Measurements from ENCODE around the gene SHCBP1L. TPM values are rescaled to one million over a fixed set of nuclear protein-coding genes. Genes with fewer than 3 reads are reported as not detected.

SHCBP1L gene
- polyA plus RNA-seq, 1 experiment = not detected

DNA sequence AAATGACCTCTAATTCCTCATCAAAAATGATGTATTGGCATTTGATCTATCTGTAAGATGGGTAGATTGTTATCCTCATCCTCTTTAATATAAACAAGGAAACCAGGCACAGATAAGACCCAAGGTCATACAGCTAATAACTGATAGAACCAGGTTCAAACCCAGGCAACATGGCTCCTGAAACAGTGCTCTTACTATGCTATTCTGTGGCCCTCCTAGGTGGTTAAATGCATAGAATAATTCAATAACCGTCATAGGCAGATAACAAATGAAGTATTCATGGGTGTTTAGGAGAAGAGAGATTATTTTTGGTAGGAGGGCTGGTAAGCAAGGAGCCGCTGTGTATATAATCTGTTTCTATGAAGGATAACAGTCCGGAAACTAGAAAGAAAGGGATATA lies 67.4 kb downstream of the SHCBP1L start:
- no peaks in the 10 kb centered on the region for H3K9me3 ChIP-seq (ENCODE audit: control insufficient read depth, insufficient read depth, low read length)
- CTCF ChIA-PET = no interaction called here
- H3K27ac ChIP-seq (ENCODE audit: low read depth, low read length) = no peak overlapping the region

DNA sequence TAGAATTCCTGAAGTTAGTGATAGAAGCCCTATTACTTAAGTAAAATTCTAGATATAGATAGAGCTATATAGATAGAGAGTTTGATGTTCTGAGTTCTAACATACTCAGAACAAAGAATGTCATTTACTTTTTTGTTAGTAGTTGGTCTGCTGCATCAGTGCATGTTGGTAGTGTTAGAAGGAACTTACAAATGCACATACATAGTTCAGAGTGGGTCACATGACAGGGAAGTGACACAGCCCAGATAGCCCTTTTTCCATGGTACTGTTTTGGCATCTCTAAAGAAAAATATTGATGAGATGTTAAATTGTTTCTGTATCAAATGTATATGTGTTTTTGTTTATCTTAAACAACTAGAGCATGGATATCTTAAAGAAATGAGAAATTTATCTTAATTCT lies 68.1 kb downstream of the SHCBP1L start:
- H3K4me3 ChIP-seq (ENCODE audit: low read depth, low read length) = no peak overlapping the region
- H3K9me3 ChIP-seq (ENCODE audit: control insufficient read depth, insufficient read depth, low read length) = no peaks in the 10 kb centered on the region
- CTCF ChIA-PET = no interaction called here
- no peak for DNase-seq (ENCODE audit: low read depth, low spot score)
- POLR2A ChIA-PET = no interaction called here
- H3K27ac ChIP-seq (ENCODE audit: low read depth, low read length) = no peak overlapping the region
- TF ChIP-seq, protein P1, sequence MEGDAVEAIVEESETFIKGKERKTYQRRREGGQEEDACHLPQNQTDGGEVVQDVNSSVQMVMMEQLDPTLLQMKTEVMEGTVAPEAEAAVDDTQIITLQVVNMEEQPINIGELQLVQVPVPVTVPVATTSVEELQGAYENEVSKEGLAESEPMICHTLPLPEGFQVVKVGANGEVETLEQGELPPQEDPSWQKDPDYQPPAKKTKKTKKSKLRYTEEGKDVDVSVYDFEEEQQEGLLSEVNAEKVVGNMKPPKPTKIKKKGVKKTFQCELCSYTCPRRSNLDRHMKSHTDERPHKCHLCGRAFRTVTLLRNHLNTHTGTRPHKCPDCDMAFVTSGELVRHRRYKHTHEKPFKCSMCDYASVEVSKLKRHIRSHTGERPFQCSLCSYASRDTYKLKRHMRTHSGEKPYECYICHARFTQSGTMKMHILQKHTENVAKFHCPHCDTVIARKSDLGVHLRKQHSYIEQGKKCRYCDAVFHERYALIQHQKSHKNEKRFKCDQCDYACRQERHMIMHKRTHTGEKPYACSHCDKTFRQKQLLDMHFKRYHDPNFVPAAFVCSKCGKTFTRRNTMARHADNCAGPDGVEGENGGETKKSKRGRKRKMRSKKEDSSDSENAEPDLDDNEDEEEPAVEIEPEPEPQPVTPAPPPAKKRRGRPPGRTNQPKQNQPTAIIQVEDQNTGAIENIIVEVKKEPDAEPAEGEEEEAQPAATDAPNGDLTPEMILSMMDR (IDR thresholded peaks at IDR 0.05; ENCODE audit: low read depth, low read length) = no peak
- no peaks in the 10 kb centered on the region for H3K27me3 ChIP-seq (ENCODE audit: control insufficient read depth, insufficient read depth, low read length)

More for the DNA sequence above, 67.4 kb downstream of the SHCBP1L start:
- POLR2A ChIA-PET = no interaction called here
- no peak for DNase-seq (ENCODE audit: low read depth, low spot score)
- H3K27me3 ChIP-seq (ENCODE audit: control insufficient read depth, insufficient read depth, low read length) = no peaks in the 10 kb centered on the region
- H3K4me3 ChIP-seq (ENCODE audit: low read depth, low read length) = no peak overlapping the region
- TF ChIP-seq, protein P1 (IDR thresholded peaks at IDR 0.05; ENCODE audit: low read depth, low read length) = no peak

- TF ChIP-seq, protein P1 (IDR thresholded peaks at IDR 0.05; ENCODE audit: low read depth, low read length) = no peak
- ChIA-PET POLR2A (no interaction called here), CTCF (no interaction called here)
- H3K27ac ChIP-seq (ENCODE audit: low read depth, low read length) = no peak overlapping the region
- H3K4me3 ChIP-seq (ENCODE audit: low read depth, low read length) = no peak overlapping the region
- DNase-seq (ENCODE audit: low read depth, low spot score) = no peak
- H3K9me3 ChIP-seq (ENCODE audit: control insufficient read depth, insufficient read depth, low read length) = no peaks in the 10 kb centered on the region
- H3K27me3 ChIP-seq (ENCODE audit: control insufficient read depth, insufficient read depth, low read length) = no peaks in the 10 kb centered on the region
Measured at GRCh38 chr1:182877842-182878241, 75.1 kb downstream of the SHCBP1L start.

- CTCF ChIA-PET = no interaction called here
- no peak for DNase-seq (ENCODE audit: low read depth, low spot score)
- Histone ChIP-seq H3K4me3 (ENCODE audit: low read depth, low read length) (no peak overlapping the region), H3K27me3 (ENCODE audit: control insufficient read depth, insufficient read depth, low read length) (no peaks in the 10 kb centered on the region), H3K27ac (ENCODE audit: low read depth, low read length) (no peak overlapping the region), H3K9me3 (ENCODE audit: control insufficient read depth, insufficient read depth, low read length) (no peaks in the 10 kb centered on the region)
- TF ChIP-seq, protein P1 (IDR thresholded peaks at IDR 0.05; ENCODE audit: low read depth, low read length) = no peak
- POLR2A ChIA-PET = no interaction called here
Measured at GRCh38 chr1:182877331-182877730, 75.6 kb downstream of the SHCBP1L start.

DNA sequence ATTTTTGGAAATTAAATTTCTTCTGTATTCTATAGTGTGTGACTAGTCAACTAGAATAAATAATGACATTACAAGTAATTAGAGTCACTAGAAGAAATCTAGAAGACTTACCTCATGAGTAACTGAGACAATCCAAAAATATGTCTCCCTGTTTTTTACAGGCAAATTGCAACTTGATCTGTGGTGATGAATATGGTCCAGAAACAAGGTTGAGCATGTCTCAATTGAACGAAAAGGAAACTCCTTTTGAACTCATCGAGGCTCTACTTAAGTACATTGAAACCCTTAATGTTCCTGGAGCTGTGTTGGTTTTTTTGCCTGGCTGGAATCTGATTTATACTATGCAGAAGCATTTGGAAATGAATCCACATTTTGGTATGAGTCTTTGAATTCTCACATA lies 77.1 kb downstream of the SHCBP1L start:
- ChIA-PET POLR2A (no interaction called here), CTCF (interaction anchor here (0.6 kb wide), 1 partner anchor 609 kb away, joined by 3 read pairs; no protein-coding TSS in a partner anchor)
- no peaks in the 10 kb centered on the region for H3K27me3 ChIP-seq (ENCODE audit: control insufficient read depth, insufficient read depth, low read length)
- H3K27ac ChIP-seq (ENCODE audit: low read depth, low read length) = no peak overlapping the region
- H3K4me3 ChIP-seq (ENCODE audit: low read depth, low read length) = no peak overlapping the region
- TF ChIP-seq, protein P1 (IDR thresholded peaks at IDR 0.05; ENCODE audit: low read depth, low read length) = no peak
- no peak for DNase-seq (ENCODE audit: low read depth, low spot score)
- H3K9me3 ChIP-seq (ENCODE audit: control insufficient read depth, insufficient read depth, low read length) = no peaks in the 10 kb centered on the region
